ENCODE data around the gene RAD18.

RAD18 gene

GRCh38 chr3:8992854-8993253 lies 29.6 kb upstream of the RAD18 start:
- Histone ChIP-seq H3K4me3 (ENCODE audit: low read length) (no peak overlapping the region), H3K36me3 (ENCODE audit: control insufficient read depth, low read length) (no peaks in the 10 kb centered on the region), H3K27ac (ENCODE audit: low read depth, low read length) (no peak overlapping the region), H3K4me1 (ENCODE audit: control insufficient read depth, low read length) (no peaks in the 10 kb centered on the region), H3K9me3 (ENCODE audit: control insufficient read depth, insufficient read depth, low read length) (no peaks in the 10 kb centered on the region), H3K4me2 (ENCODE audit: low read length) (no peak overlapping the region), H3K9me2 (replicated peaks; ENCODE audit: control insufficient read depth, low read length) (no peaks in the 10 kb centered on the region), H4K20me1 (ENCODE audit: control insufficient read depth, insufficient read depth, low read depth, low read length) (no peaks in the 10 kb centered on the region), H3K79me2 (ENCODE audit: control insufficient read depth, low read length) (no peaks in the 10 kb centered on the region), H3F3A (ENCODE audit: control insufficient read depth, insufficient read depth) (no peaks in the 10 kb centered on the region), H3K27me3 (ENCODE audit: control insufficient read depth, low read length) (no peaks in the 10 kb centered on the region)
- TF ChIP-seq, protein P1, sequence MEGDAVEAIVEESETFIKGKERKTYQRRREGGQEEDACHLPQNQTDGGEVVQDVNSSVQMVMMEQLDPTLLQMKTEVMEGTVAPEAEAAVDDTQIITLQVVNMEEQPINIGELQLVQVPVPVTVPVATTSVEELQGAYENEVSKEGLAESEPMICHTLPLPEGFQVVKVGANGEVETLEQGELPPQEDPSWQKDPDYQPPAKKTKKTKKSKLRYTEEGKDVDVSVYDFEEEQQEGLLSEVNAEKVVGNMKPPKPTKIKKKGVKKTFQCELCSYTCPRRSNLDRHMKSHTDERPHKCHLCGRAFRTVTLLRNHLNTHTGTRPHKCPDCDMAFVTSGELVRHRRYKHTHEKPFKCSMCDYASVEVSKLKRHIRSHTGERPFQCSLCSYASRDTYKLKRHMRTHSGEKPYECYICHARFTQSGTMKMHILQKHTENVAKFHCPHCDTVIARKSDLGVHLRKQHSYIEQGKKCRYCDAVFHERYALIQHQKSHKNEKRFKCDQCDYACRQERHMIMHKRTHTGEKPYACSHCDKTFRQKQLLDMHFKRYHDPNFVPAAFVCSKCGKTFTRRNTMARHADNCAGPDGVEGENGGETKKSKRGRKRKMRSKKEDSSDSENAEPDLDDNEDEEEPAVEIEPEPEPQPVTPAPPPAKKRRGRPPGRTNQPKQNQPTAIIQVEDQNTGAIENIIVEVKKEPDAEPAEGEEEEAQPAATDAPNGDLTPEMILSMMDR (IDR thresholded peaks at IDR 0.05; ENCODE audit: low read depth, low read length, poor library complexity, severe bottlenecking) = no peak
- TF ChIP-seq EZH2phosphoT487 (IDR thresholded peaks at IDR 0.05; ENCODE audit: borderline replicate concordance, low read length) = no peak

DNA sequence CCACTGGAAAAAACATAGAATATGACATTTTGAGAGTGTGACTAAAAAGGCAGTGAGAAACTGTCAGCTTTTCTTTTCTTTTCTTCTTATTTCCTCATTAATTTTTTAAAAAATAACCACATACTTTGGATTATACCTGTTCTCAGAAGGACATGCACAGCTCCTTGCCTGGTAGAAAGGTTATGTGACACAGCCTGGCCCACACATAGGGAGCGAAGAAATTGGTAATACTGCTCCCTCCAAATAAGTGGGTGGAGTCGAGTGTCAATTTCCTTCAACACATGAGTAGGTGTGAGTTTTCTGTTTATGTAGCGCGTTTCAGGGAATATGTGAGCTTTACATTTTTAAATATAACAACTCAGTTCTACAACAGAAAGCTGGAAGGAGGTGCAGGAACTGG lies 28.9 kb upstream of the RAD18 start:
- Histone ChIP-seq H3K79me2 (ENCODE audit: control insufficient read depth, low read length) (no peaks in the 10 kb centered on the region), H4K20me1 (ENCODE audit: control insufficient read depth, insufficient read depth, low read depth, low read length) (no peaks in the 10 kb centered on the region), H3F3A (ENCODE audit: control insufficient read depth, insufficient read depth) (no peaks in the 10 kb centered on the region), H3K4me3 (ENCODE audit: low read length) (no peak overlapping the region), H3K9me3 (ENCODE audit: control insufficient read depth, insufficient read depth, low read length) (no peaks in the 10 kb centered on the region), H3K4me1 (ENCODE audit: control insufficient read depth, low read length) (no peaks in the 10 kb centered on the region), H3K4me2 (ENCODE audit: low read length) (no peak overlapping the region), H3K27ac (ENCODE audit: low read depth, low read length) (no peak overlapping the region), H3K9me2 (replicated peaks; ENCODE audit: control insufficient read depth, low read length) (no peaks in the 10 kb centered on the region), H3K27me3 (ENCODE audit: control insufficient read depth, low read length) (no peaks in the 10 kb centered on the region), H3K36me3 (ENCODE audit: control insufficient read depth, low read length) (no peaks in the 10 kb centered on the region)
- no peak for TF ChIP-seq EZH2phosphoT487 (IDR thresholded peaks at IDR 0.05; ENCODE audit: borderline replicate concordance, low read length)
- TF ChIP-seq, protein P1 (IDR thresholded peaks at IDR 0.05; ENCODE audit: low read depth, low read length, poor library complexity, severe bottlenecking) = no peak

GRCh38 chr3:8990266-8991215 lies 27.3 kb upstream of the RAD18 start:
- Histone ChIP-seq H3K36me3 (ENCODE audit: control insufficient read depth, low read length) (no peaks in the 10 kb centered on the region), H3K27ac (ENCODE audit: low read depth, low read length) (no peak overlapping the region), H3K27me3 (ENCODE audit: control insufficient read depth, low read length) (no peaks in the 10 kb centered on the region), H3K9me3 (ENCODE audit: control insufficient read depth, insufficient read depth, low read length) (no peaks in the 10 kb centered on the region), H3K79me2 (ENCODE audit: control insufficient read depth, low read length) (no peaks in the 10 kb centered on the region), H3K4me2 (ENCODE audit: low read length) (no peak overlapping the region), H3K4me1 (ENCODE audit: control insufficient read depth, low read length) (no peaks in the 10 kb centered on the region), H3F3A (ENCODE audit: control insufficient read depth, insufficient read depth) (no peaks in the 10 kb centered on the region), H4K20me1 (ENCODE audit: control insufficient read depth, insufficient read depth, low read depth, low read length) (no peaks in the 10 kb centered on the region), H3K9me2 (replicated peaks; ENCODE audit: control insufficient read depth, low read length) (no peaks in the 10 kb centered on the region), H3K4me3 (ENCODE audit: low read length) (no peak overlapping the region)
- TF ChIP-seq, protein P1 (IDR thresholded peaks at IDR 0.05; ENCODE audit: low read depth, low read length, poor library complexity, severe bottlenecking) = no peak
- TF ChIP-seq EZH2phosphoT487 (IDR thresholded peaks at IDR 0.05; ENCODE audit: borderline replicate concordance, low read length) = no peak
